GM12865 (cell line): ENCODE results near the gene MRPL16.
"Not testable (repeated sequence)": the region's sequence is repeated elsewhere in the genome, so short reads cannot be mapped to it uniquely, and the experiment has no call there.

Experiments
- DNase-seq: peaks from one replicate; pipeline ENCODE4 v3.0.0; 2010; ENCODE audit warnings: low read depth
- H3K4me3 ChIP-seq: 2 replicates; pipeline ENCODE4 v1.5.1; 2011; ENCODE audit warnings: mild to moderate bottlenecking, low read depth, low read length, control low read depth
- CTCF ChIP-seq: IDR thresholded peaks from 2 replicates; pipeline ENCODE4 v1.5.1; 2011; ENCODE audit warnings: low read length, control low read depth, low read depth, inconsistent platforms; ENCODE audit not compliant: insufficient read depth; ENCODE audit errors: missing control alignments

MRPL16 gene

GRCh38 chr11:59810189-59810910 is at the start of gene MRPL16:
Gene MRPL16, minus strand, starts transcription at chr11:59810778. Its CDS starts 120 bp downstream, at chr11:59810658.
- H3K4me3 ChIP-seq = peak within 1 kb of the TSS; percentile 67
- peak; percentile 37 for TF ChIP-seq CTCF
- peak; percentile 96 for DNase-seq

GRCh38 chr11:59859673-59860072 is 49.1 kb upstream of the MRPL16 start:
- H3K4me3 ChIP-seq = no peak overlapping the region
- no peak for DNase-seq
- no peak for TF ChIP-seq CTCF

GRCh38 chr11:59857439-59858434 is 47.2 kb upstream of the MRPL16 start:
- TF ChIP-seq CTCF = no peak
- no peak for DNase-seq
- no peak overlapping the region for H3K4me3 ChIP-seq

- no peak overlapping the region for H3K4me3 ChIP-seq
- no peak for TF ChIP-seq CTCF
- no peak for DNase-seq
Observed at GRCh38 chr11:59854871-59855270, 44.3 kb upstream of the MRPL16 start.

- H3K4me3 ChIP-seq, DNase-seq: not testable (repeated sequence)
Observed at GRCh38 chr11:59851416-59851815, 40.8 kb upstream of the MRPL16 start.

- not testable (repeated sequence) for H3K4me3 ChIP-seq, DNase-seq
Observed at GRCh38 chr11:59849551-59849950, 39.0 kb upstream of the MRPL16 start.

GRCh38 chr11:59849129-59849528 is 38.6 kb upstream of the MRPL16 start:
- DNase-seq = no peak
- H3K4me3 ChIP-seq = no peak overlapping the region
- TF ChIP-seq CTCF = no peak

- H3K4me3 ChIP-seq, DNase-seq: not testable (repeated sequence)
Observed at GRCh38 chr11:59848439-59848838, 37.9 kb upstream of the MRPL16 start.
